ENCODE data around the gene MAML2.

- TF ChIP-seq TAF1 (CRISPR knock-in tag; IDR thresholded peaks at IDR 0.05) (no peak), CTCF (CRISPR knock-in tag; IDR thresholded peaks at IDR 0.05) (no peak), ZNF816 (CRISPR knock-in tag; IDR thresholded peaks at IDR 0.05; ENCODE audit: borderline replicate concordance) (no peak), POLR2A (IDR thresholded peaks at IDR 0.05; ENCODE audit: insufficient read depth in 1 of 2, low read depth in 2 of 2, low read length in 2 of 2) (no peak), ZNF331 (CRISPR knock-in tag; IDR thresholded peaks at IDR 0.05) (no peak), MXD4 (CRISPR knock-in tag; IDR thresholded peaks at IDR 0.05) (no peak), ZNF383 (CRISPR knock-in tag; IDR thresholded peaks at IDR 0.05; ENCODE audit: borderline replicate concordance) (no peak), TRIM22 (IDR thresholded peaks at IDR 0.05) (no peak), GATA4 (IDR thresholded peaks at IDR 0.05; ENCODE audit: borderline replicate concordance, low read depth) (no peak), MAX (IDR thresholded peaks at IDR 0.05) (no peak), TCF12 (IDR thresholded peaks at IDR 0.05) (no peak), TCF12 (CRISPR knock-in tag; IDR thresholded peaks at IDR 0.05) (no peak)
- TF ChIP-seq, protein P1, sequence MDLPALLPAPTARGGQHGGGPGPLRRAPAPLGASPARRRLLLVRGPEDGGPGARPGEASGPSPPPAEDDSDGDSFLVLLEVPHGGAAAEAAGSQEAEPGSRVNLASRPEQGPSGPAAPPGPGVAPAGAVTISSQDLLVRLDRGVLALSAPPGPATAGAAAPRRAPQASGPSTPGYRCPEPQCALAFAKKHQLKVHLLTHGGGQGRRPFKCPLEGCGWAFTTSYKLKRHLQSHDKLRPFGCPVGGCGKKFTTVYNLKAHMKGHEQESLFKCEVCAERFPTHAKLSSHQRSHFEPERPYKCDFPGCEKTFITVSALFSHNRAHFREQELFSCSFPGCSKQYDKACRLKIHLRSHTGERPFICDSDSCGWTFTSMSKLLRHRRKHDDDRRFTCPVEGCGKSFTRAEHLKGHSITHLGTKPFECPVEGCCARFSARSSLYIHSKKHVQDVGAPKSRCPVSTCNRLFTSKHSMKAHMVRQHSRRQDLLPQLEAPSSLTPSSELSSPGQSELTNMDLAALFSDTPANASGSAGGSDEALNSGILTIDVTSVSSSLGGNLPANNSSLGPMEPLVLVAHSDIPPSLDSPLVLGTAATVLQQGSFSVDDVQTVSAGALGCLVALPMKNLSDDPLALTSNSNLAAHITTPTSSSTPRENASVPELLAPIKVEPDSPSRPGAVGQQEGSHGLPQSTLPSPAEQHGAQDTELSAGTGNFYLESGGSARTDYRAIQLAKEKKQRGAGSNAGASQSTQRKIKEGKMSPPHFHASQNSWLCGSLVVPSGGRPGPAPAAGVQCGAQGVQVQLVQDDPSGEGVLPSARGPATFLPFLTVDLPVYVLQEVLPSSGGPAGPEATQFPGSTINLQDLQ (CRISPR knock-in tag; IDR thresholded peaks at IDR 0.05) = no peak
Measured at GRCh38 chr11:95933594-95933993, 409.4 kb downstream of the MAML2 start.
